ENCODE measurements around the gene SPANXA1.
"Not testable (repeated sequence)": the region's sequence is repeated elsewhere in the genome, so short reads cannot be mapped to it uniquely, and the experiment has no call there.

Gene SPANXA1

GRCh38 chrX:141584638-141585037 lies at the start of gene SPANXA1:
Gene SPANXA1, minus strand, starts transcription at chrX:141584738. Its CDS starts 60 bp downstream, at chrX:141584678.
- not testable (repeated sequence) for ATAC-seq

GRCh38 chrX:141632124-141632523 lies 47.6 kb upstream of the SPANXA1 start:
- ATAC-seq, result no peak

- ATAC-seq, result no peak
Measured at GRCh38 chrX:141619336-141619735, 34.8 kb upstream of the SPANXA1 start.

- no peak for ATAC-seq
Measured at GRCh38 chrX:141609111-141609510, 24.6 kb upstream of the SPANXA1 start.

- ATAC-seq, result not testable (repeated sequence)
Measured at GRCh38 chrX:141589408-141589807, 4.9 kb upstream of the SPANXA1 start, which contains the start of gene SPANXA2. Gene SPANXA2, plus strand, starts transcription at chrX:141589708. Its CDS starts 60 bp downstream, at chrX:141589768.

GRCh38 chrX:141542551-141542950 lies 42.0 kb downstream of the SPANXA1 start:
- not testable (repeated sequence) for ATAC-seq

All from activated CD4-positive, CD25-positive, alpha-beta regulatory T cell treated with anti-CD3 and anti-CD28 coated beads, Interleukin-2, amount 50 U/mL, for 24 hours (primary cell).